SKM-1 (cell line): ENCODE results near the gene ASGR1.

Source experiments
- DNase-seq: peaks from one replicate; lab custom pipeline; 2025; ENCODE audit not compliant: unreplicated experiment; lab: John Stamatoyannopoulos, UW

Gene ASGR1

DNA sequence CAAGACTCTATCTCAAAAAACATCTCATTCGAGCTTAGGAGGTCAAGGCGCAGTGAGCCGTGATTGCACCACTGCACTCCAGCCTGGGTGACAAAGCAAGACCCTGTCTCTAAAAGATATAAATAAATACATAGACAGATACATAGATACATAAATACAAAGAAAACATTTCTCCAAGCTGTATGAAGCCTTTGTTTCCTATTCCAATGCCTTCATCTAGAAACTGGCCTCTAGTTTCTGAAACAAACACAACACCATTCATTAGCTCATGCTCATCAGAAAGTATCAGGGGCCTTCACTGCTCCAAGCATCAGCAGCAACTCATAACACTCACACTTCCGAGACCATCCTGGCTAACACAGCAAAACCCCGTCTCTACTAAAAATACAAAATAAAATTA, 54.2 kb downstream of the ASGR1 start:
- DNase-seq, result no peak

DNA sequence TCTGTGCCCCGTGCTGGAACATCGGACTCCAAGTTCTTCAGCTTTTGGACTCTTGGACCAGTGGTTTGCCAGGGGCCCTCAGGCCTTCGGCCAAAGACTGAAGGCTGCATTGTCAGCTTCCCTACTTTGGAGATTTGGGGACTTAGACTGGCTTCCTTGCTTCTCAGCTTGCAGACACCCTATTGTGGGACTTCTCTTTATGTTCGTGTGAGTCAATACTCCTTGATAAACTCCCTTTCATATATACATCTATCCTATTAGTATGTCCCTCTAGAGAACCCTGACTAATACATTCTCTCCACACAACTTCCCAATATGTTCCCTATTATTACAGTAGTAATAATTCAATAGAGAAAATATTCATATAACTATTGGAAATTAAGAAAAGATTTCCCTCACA, 55.3 kb downstream of the ASGR1 start:
- no peak for DNase-seq
